ENCODE measurements around the gene DLST.

Gene DLST

DNA sequence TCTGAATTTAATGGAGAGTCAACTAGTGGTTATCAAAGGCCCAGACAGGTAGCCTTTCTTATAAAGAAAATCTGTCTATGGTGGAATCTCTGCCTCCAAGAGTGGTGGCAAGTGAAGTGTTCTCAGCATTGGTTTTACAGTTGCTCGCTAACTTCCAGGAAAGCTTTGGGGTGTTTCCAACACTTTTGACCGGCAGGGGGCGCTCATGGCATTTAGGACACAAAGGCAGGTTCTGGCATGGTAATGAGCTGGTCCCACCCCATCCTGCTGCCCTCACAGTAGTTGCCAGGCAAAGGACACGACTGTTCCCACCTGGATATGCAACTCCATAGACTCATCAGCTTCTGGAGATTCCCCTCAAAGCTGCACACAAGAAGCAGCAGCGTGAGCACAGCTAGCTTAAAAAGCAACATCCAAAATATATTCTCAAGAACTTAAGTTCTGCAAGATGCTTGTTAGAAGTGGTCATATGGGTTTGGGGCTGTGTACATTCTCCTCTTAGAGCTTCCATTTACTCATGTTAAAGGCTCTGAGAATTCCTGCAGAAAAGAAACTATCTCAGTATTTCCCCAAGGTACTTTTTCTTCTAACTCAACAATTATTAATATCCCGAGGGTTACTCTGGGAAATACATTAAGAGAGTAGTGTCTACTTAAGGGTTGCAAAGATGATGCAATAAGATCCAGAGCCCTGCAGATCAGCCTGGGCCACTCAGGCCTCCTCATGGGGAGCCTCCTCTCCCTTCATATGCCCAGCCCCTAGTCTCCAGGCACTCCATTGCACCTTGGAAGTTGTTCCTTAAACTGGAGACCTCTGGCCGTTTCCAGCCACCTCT is 20.6 kb upstream of the DLST start:
- TF ChIP-seq GLIS3 (CRISPR knock-in tag; IDR thresholded peaks at IDR 0.05) (no peak), TCF4 (CRISPR knock-in tag; IDR thresholded peaks at IDR 0.05; ENCODE audit: borderline replicate concordance) (no peak), CSDC2 (CRISPR knock-in tag; IDR thresholded peaks at IDR 0.05) (no peak), TOX (CRISPR knock-in tag; IDR thresholded peaks at IDR 0.05; ENCODE audit: borderline replicate concordance) (no peak), ZNF70 (CRISPR knock-in tag; IDR thresholded peaks at IDR 0.05) (no peak), ZFP30 (CRISPR knock-in tag; IDR thresholded peaks at IDR 0.05) (no peak), BACH2 (CRISPR knock-in tag; IDR thresholded peaks at IDR 0.05; ENCODE audit: borderline replicate concordance) (no peak), ZNF8 (CRISPR knock-in tag; IDR thresholded peaks at IDR 0.05) (no peak), OSR1 (CRISPR knock-in tag; IDR thresholded peaks at IDR 0.05) (no peak), ZNF565 (CRISPR knock-in tag; conservative IDR thresholded peaks at IDR 0.05; ENCODE audit: low read depth) (no peak), SNAI2 (CRISPR knock-in tag; IDR thresholded peaks at IDR 0.05) (no peak), PPARA (CRISPR knock-in tag; IDR thresholded peaks at IDR 0.05; ENCODE audit: borderline replicate concordance) (no peak), ESRRG (CRISPR knock-in tag; IDR thresholded peaks at IDR 0.05) (no peak)
- TF ChIP-seq, protein P1, sequence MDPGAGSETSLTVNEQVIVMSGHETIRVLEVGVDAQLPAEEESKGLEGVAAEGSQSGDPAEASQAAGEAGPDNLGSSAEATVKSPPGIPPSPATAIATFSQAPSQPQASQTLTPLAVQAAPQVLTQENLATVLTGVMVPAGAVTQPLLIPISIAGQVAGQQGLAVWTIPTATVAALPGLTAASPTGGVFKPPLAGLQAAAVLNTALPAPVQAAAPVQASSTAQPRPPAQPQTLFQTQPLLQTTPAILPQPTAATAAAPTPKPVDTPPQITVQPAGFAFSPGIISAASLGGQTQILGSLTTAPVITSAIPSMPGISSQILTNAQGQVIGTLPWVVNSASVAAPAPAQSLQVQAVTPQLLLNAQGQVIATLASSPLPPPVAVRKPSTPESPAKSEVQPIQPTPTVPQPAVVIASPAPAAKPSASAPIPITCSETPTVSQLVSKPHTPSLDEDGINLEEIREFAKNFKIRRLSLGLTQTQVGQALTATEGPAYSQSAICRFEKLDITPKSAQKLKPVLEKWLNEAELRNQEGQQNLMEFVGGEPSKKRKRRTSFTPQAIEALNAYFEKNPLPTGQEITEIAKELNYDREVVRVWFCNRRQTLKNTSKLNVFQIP (CRISPR knock-in tag; IDR thresholded peaks at IDR 0.05; ENCODE audit: borderline replicate concordance, low read depth) = no peak
- TF ChIP-seq, protein P2, sequence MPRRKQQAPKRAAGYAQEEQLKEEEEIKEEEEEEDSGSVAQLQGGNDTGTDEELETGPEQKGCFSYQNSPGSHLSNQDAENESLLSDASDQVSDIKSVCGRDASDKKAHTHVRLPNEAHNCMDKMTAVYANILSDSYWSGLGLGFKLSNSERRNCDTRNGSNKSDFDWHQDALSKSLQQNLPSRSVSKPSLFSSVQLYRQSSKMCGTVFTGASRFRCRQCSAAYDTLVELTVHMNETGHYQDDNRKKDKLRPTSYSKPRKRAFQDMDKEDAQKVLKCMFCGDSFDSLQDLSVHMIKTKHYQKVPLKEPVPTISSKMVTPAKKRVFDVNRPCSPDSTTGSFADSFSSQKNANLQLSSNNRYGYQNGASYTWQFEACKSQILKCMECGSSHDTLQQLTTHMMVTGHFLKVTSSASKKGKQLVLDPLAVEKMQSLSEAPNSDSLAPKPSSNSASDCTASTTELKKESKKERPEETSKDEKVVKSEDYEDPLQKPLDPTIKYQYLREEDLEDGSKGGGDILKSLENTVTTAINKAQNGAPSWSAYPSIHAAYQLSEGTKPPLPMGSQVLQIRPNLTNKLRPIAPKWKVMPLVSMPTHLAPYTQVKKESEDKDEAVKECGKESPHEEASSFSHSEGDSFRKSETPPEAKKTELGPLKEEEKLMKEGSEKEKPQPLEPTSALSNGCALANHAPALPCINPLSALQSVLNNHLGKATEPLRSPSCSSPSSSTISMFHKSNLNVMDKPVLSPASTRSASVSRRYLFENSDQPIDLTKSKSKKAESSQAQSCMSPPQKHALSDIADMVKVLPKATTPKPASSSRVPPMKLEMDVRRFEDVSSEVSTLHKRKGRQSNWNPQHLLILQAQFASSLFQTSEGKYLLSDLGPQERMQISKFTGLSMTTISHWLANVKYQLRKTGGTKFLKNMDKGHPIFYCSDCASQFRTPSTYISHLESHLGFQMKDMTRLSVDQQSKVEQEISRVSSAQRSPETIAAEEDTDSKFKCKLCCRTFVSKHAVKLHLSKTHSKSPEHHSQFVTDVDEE (CRISPR knock-in tag; IDR thresholded peaks at IDR 0.05) = no peak
- TF ChIP-seq, protein P3, sequence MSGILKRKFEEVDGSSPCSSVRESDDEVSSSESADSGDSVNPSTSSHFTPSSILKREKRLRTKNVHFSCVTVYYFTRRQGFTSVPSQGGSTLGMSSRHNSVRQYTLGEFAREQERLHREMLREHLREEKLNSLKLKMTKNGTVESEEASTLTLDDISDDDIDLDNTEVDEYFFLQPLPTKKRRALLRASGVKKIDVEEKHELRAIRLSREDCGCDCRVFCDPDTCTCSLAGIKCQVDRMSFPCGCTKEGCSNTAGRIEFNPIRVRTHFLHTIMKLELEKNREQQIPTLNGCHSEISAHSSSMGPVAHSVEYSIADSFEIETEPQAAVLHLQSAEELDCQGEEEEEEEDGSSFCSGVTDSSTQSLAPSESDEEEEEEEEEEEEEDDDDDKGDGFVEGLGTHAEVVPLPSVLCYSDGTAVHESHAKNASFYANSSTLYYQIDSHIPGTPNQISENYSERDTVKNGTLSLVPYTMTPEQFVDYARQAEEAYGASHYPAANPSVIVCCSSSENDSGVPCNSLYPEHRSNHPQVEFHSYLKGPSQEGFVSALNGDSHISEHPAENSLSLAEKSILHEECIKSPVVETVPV (CRISPR knock-in tag; IDR thresholded peaks at IDR 0.05) = no peak
- TF ChIP-seq, protein P4, sequence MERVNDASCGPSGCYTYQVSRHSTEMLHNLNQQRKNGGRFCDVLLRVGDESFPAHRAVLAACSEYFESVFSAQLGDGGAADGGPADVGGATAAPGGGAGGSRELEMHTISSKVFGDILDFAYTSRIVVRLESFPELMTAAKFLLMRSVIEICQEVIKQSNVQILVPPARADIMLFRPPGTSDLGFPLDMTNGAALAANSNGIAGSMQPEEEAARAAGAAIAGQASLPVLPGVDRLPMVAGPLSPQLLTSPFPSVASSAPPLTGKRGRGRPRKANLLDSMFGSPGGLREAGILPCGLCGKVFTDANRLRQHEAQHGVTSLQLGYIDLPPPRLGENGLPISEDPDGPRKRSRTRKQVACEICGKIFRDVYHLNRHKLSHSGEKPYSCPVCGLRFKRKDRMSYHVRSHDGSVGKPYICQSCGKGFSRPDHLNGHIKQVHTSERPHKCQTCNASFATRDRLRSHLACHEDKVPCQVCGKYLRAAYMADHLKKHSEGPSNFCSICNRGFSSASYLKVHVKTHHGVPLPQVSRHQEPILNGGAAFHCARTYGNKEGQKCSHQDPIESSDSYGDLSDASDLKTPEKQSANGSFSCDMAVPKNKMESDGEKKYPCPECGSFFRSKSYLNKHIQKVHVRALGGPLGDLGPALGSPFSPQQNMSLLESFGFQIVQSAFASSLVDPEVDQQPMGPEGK (CRISPR knock-in tag; IDR thresholded peaks at IDR 0.05; ENCODE audit: borderline replicate concordance) = no peak
- TF ChIP-seq, protein P5, sequence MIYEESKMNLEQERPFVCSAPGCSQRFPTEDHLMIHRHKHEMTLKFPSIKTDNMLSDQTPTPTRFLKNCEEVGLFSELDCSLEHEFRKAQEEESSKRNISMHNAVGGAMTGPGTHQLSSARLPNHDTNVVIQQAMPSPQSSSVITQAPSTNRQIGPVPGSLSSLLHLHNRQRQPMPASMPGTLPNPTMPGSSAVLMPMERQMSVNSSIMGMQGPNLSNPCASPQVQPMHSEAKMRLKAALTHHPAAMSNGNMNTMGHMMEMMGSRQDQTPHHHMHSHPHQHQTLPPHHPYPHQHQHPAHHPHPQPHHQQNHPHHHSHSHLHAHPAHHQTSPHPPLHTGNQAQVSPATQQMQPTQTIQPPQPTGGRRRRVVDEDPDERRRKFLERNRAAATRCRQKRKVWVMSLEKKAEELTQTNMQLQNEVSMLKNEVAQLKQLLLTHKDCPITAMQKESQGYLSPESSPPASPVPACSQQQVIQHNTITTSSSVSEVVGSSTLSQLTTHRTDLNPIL (CRISPR knock-in tag; IDR thresholded peaks at IDR 0.05; ENCODE audit: low read depth) = no peak
- ATAC-seq = peak; percentile 94

DNA sequence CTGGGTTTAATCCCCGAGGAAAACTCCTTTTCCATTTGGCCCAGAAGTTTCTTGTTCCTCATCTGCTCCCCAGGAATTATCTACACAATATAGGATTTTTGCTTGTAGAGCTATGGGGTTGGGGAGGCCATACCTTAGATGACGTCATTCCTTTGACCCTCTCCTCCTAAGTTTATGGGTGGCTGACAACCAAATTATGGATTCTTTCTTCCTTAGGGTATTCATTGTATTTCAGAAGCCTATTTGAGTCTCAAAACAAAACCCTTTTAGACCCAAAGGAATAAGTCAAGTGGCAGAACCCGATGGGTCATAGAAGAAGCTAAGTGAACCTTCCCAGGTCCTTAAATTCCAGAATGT is 20.0 kb upstream of the DLST start:
- ATAC-seq = no peak
- no peak for TF ChIP-seq ZFP30 (CRISPR knock-in tag; IDR thresholded peaks at IDR 0.05)
- TF ChIP-seq CSDC2 (CRISPR knock-in tag; IDR thresholded peaks at IDR 0.05) = no peak
- no peak for TF ChIP-seq BACH2 (CRISPR knock-in tag; IDR thresholded peaks at IDR 0.05; ENCODE audit: borderline replicate concordance)
- no peak for TF ChIP-seq ZFP3 (CRISPR knock-in tag; IDR thresholded peaks at IDR 0.05)
- no peak for TF ChIP-seq SNAI2 (CRISPR knock-in tag; IDR thresholded peaks at IDR 0.05)
- no peak for TF ChIP-seq RARB (CRISPR knock-in tag; IDR thresholded peaks at IDR 0.05)
- no peak for TF ChIP-seq OSR1 (CRISPR knock-in tag; IDR thresholded peaks at IDR 0.05)
- no peak for TF ChIP-seq ZC3H10 (CRISPR knock-in tag; IDR thresholded peaks at IDR 0.05)
- TF ChIP-seq ARNTL (CRISPR knock-in tag; IDR thresholded peaks at IDR 0.05; ENCODE audit: borderline replicate concordance, low read depth) = no peak
- no peak for TF ChIP-seq TOX (CRISPR knock-in tag; IDR thresholded peaks at IDR 0.05; ENCODE audit: borderline replicate concordance)
- no peak for TF ChIP-seq TCF4 (CRISPR knock-in tag; IDR thresholded peaks at IDR 0.05; ENCODE audit: borderline replicate concordance)
- TF ChIP-seq, protein P4 (CRISPR knock-in tag; IDR thresholded peaks at IDR 0.05; ENCODE audit: borderline replicate concordance) = no peak
- no peak for TF ChIP-seq ISL1 (CRISPR knock-in tag; IDR thresholded peaks at IDR 0.05)
- TF ChIP-seq, protein P5 (CRISPR knock-in tag; IDR thresholded peaks at IDR 0.05; ENCODE audit: low read depth) = no peak
- no peak for TF ChIP-seq GLIS3 (CRISPR knock-in tag; IDR thresholded peaks at IDR 0.05)

All from SK-N-SH treated with all-trans-retinoic acid at 6 μM for 48 hours (cell line).